ENCODE results near the gene KDM6B. TPM values are rescaled to one million over a fixed set of nuclear protein-coding genes. Genes with fewer than 3 reads are reported as not detected.
A peak's percentile ranks its signal among the peaks of the same experiment; 100 is the strongest.
"Not testable (repeated sequence)": the region's sequence is repeated elsewhere in the genome, so short reads cannot be mapped to it uniquely, and the experiment has no call there.

The KDM6B gene
- total and polyA plus RNA-seq, 5 donors from 2014 or later = 0.30 to 255 (median 0.53) TPM

DNA sequence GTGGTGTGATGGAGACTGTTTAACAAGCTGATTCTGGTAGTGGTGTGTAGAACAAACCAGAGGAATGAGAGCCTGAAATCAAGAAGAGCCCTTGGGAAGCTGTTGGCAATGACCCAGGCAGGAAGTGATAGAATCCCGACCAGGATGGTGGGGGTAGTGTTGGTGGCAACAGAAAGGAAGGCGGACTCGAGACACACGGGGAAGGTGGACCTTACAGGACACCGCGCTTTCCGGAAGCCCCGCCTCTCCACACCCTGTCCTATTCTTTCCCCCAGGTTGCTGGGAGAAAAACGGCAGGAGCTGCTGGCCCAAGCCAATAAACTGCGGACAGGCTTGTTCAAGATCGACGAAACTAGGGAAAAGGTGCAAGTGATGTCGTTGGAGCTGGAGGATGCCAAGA, 30.0 kb upstream of the KDM6B start:
- ATAC-seq (ENCODE audit: low read depth in 2 of 2) (no peak), DNase-seq (no peak)
- peaks cover 0 to 2% (median 0%) of the 10 kb centered on the region in 4 donors for H3K4me1 Mint-ChIP-seq
- Histone ChIP-seq H3K27me3 (ENCODE audit: control insufficient read depth, insufficient read depth, low read length) (peaks cover 3% of the 10 kb centered on the region), H3K36me3 (ENCODE audit: control insufficient read depth, insufficient read depth, low read length) (no peaks in the 10 kb centered on the region), H3K4me3 (ENCODE audit: low read depth, low read length) (no peak overlapping the region), H3K9me3 (ENCODE audit: control insufficient read depth in 2 of 2, low read length in 2 of 2) (no peaks in the 10 kb centered on the region), H3K27ac (ENCODE audit: insufficient read depth, low read length, poor library complexity, severe bottlenecking) (no peak overlapping the region), H3K4me1 (ENCODE audit: control insufficient read depth, insufficient read depth, low read length, poor library complexity, severe bottlenecking) (no peaks in the 10 kb centered on the region)
- H3K9me3 Mint-ChIP-seq = peaks cover 0 to 2% (median 0%) of the 10 kb centered on the region in 7 donors
- no peaks in the 10 kb centered on the region for H3K36me3 Mint-ChIP-seq
- no peak overlapping the region for H3K4me3 Mint-ChIP-seq
- peaks cover 5% of the 10 kb centered on the region for H3K27me3 Mint-ChIP-seq
- H3K27ac Mint-ChIP-seq = no peak overlapping the region

DNA sequence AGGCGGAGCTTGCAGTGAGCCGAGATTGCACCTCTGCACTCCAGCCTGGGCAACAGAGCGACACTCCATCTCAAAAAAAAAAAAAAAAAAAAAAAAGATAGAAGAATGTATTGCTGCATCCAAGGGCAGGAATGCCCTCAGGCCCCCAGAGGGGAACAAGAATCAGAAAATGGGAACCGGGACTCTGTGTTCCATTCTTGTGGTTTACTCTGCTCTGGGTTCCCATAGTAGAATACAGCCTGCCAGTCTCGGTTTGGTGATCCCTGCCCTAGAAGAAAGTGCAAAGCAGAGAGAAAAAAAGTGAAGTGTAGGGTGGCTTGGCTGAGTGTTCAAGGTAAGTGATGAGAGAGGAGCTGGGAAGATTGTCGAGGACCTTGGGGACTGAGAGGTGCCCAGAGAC, 27.4 kb upstream of the KDM6B start:
- ATAC-seq (ENCODE audit: low read depth in 2 of 2) = no peak
- H3K27ac Mint-ChIP-seq = no peak overlapping the region

DNA sequence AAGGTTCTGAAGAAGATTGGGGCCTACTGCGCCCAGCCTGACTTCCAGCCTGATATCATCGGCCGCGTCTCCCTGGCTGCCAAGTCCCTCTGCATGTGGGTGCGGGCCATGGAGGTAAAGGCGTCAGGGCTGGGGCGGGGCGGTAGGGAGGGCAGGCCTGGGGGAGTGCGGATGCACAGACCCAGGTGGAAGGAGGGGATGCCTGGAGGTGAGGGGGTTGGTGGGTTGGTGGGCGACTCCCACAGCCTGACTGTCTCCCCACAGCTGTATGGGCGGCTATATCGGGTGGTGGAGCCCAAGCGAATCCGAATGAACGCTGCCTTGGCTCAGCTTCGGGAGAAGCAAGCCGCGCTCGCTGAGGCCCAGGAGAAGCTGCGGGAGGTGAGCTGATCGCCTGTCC, 26.8 kb upstream of the KDM6B start:
- H3K4me3 Mint-ChIP-seq = no peak overlapping the region
- no peaks in the 10 kb centered on the region for H3K9me3 ChIP-seq (ENCODE audit: control insufficient read depth in 2 of 2, low read length in 2 of 2)
- no peak overlapping the region for H3K27ac ChIP-seq (ENCODE audit: insufficient read depth, low read length, poor library complexity, severe bottlenecking)
- ATAC-seq (ENCODE audit: low read depth in 2 of 2) (no peak), DNase-seq (no peak)
- H3K27me3 ChIP-seq (ENCODE audit: control insufficient read depth, insufficient read depth, low read length) = peaks cover 3% of the 10 kb centered on the region
- H3K9me3 Mint-ChIP-seq = no peaks in the 10 kb centered on the region
- H3K27me3 Mint-ChIP-seq = peaks cover 16% of the 10 kb centered on the region
- no peaks in the 10 kb centered on the region for H3K36me3 ChIP-seq (ENCODE audit: control insufficient read depth, insufficient read depth, low read length)
- no peaks in the 10 kb centered on the region for H3K4me1 ChIP-seq (ENCODE audit: control insufficient read depth, insufficient read depth, low read length, poor library complexity, severe bottlenecking)
- no peak overlapping the region for H3K27ac Mint-ChIP-seq
- H3K36me3 Mint-ChIP-seq = no peaks in the 10 kb centered on the region
- H3K4me3 ChIP-seq (ENCODE audit: low read depth, low read length) = no peak overlapping the region
- peaks cover 0 to 7% (median 2%) of the 10 kb centered on the region in 4 donors for H3K4me1 Mint-ChIP-seq

More for the DNA sequence above, 27.4 kb upstream of the KDM6B start:
- no peak for DNase-seq
- H3K4me3 Mint-ChIP-seq = no peak overlapping the region
- H3K4me3 ChIP-seq (ENCODE audit: low read depth, low read length) = no peak overlapping the region
- H3K36me3 ChIP-seq (ENCODE audit: control insufficient read depth, insufficient read depth, low read length) = no peaks in the 10 kb centered on the region
- H3K9me3 Mint-ChIP-seq = no peaks in the 10 kb centered on the region
- peaks cover 16% of the 10 kb centered on the region for H3K27me3 Mint-ChIP-seq
- H3K9me3 ChIP-seq (ENCODE audit: control insufficient read depth in 2 of 2, low read length in 2 of 2) = no peaks in the 10 kb centered on the region
- H3K27ac ChIP-seq (ENCODE audit: insufficient read depth, low read length, poor library complexity, severe bottlenecking) = no peak overlapping the region
- H3K27me3 ChIP-seq (ENCODE audit: control insufficient read depth, insufficient read depth, low read length) = peaks cover 3% of the 10 kb centered on the region
- no peaks in the 10 kb centered on the region for H3K4me1 ChIP-seq (ENCODE audit: control insufficient read depth, insufficient read depth, low read length, poor library complexity, severe bottlenecking)
- no peaks in the 10 kb centered on the region for H3K36me3 Mint-ChIP-seq
- H3K4me1 Mint-ChIP-seq = peaks cover 0 to 7% (median 2%) of the 10 kb centered on the region in 4 donors

DNA sequence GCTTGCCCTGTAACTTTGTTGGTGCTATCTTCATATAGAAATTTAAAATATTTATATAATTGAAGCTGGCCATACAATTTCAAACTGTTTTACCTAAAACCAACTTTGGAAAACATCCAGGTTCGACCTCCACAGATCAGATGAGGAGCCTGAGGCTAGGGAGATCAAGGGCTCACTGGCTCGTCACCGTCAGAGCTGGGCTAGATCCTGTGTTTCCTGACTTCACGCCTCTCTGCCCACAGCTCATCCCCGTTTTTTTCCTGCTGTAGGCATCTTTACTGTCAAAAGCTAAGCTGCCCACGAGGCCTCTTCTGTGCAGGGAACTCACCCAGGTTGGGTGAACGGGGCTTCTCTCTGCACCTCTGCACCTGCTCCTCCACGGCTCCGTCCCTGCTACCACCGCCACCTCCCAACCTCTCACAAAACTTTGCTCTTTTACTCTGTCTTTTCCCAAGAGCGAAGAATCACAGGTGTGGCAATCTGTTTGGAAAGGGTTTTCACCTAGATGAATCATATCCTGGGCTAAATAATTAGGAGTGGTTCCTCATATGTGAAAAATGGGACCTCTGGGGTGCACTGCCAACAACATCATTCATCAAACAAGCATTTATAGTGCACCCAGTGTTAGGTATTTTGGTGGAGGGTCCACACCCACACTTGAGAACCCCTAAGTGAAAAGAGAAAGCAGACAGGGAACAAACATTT, 24.8 kb upstream of the KDM6B start:
- DNase-seq (no peak), ATAC-seq (ENCODE audit: low read depth in 2 of 2) (no peak)
- Histone ChIP-seq H3K27me3 (ENCODE audit: control insufficient read depth, insufficient read depth, low read length) (peaks cover 3% of the 10 kb centered on the region), H3K27ac (ENCODE audit: insufficient read depth, low read length, poor library complexity, severe bottlenecking) (no peak overlapping the region), H3K9me3 (ENCODE audit: control insufficient read depth in 2 of 2, low read length in 2 of 2) (no peaks in the 10 kb centered on the region), H3K36me3 (ENCODE audit: control insufficient read depth, insufficient read depth, low read length) (no peaks in the 10 kb centered on the region), H3K4me3 (ENCODE audit: low read depth, low read length) (no peak overlapping the region), H3K4me1 (ENCODE audit: control insufficient read depth, insufficient read depth, low read length, poor library complexity, severe bottlenecking) (no peaks in the 10 kb centered on the region)
- Mint-ChIP-seq H3K27ac (peak overlapping the region in 1 of 3 donors; percentile 12), H3K27me3 (peaks cover 22% of the 10 kb centered on the region), H3K36me3 (no peaks in the 10 kb centered on the region), H3K4me3 (no peak overlapping the region), H3K4me1 (peaks cover 0 to 7% (median 2%) of the 10 kb centered on the region in 4 donors), H3K9me3 (no peaks in the 10 kb centered on the region)

DNA sequence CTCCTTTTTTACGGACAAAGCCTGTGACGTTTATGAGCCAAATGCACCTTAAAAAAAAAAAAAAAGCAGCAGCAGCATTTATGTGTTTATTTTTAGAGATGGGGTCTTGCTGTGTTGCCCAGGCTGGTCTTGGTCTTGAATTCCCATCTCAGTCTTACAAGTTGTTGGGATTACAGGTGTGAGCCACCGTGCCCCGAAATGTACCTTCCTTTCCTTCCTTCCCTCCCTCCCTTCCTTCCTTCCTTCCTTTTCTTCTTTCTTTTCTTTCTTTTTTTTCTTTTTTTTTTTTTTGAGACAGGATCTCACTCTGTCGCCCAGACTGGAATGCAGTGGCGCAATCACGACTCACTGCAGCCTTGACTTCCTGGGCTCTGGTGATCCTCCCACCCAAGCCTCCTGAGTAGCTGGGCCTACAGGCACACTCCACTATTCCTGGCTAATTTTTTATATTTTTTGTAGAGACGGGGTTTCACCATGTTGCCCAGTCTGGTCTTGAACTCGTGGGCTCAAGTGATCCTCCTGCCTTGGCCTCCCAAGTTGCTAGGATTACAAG, 24.1 kb upstream of the KDM6B start:
- not testable (repeated sequence) for H3K9me3 Mint-ChIP-seq; H3K4me1 Mint-ChIP-seq; H3K27me3 ChIP-seq (ENCODE audit: control insufficient read depth, insufficient read depth, low read length); DNase-seq; H3K9me3 ChIP-seq (ENCODE audit: control insufficient read depth in 2 of 2, low read length in 2 of 2); ATAC-seq (ENCODE audit: low read depth in 2 of 2); H3K27ac Mint-ChIP-seq; H3K36me3 Mint-ChIP-seq; H3K4me3 Mint-ChIP-seq; H3K4me3 ChIP-seq (ENCODE audit: low read depth, low read length); H3K36me3 ChIP-seq (ENCODE audit: control insufficient read depth, insufficient read depth, low read length); H3K4me1 ChIP-seq (ENCODE audit: control insufficient read depth, insufficient read depth, low read length, poor library complexity, severe bottlenecking); H3K27ac ChIP-seq (ENCODE audit: insufficient read depth, low read length, poor library complexity, severe bottlenecking)
- H3K27me3 Mint-ChIP-seq = peaks cover 26% of the 10 kb centered on the region

DNA sequence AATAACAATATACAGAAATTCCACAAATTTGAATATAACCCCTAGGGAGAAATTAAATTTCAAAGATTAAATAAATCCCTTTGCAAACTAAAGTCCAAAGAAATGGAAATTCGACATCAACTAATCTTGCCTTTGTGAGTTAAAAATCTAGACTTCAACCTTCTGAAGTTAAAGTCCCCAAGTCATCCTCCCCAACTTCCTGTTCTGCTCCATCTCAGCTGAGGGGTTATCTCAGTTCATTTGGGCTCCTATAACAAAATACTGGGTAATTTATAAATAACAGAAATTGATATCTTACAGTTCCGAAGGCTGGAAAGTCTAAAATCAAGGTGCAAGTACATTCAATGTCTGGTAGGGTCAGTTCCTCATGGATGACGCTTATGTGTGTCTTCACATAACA, 22.8 kb upstream of the KDM6B start:
- DNase-seq = no peak
- H3K9me3 ChIP-seq (ENCODE audit: control insufficient read depth in 2 of 2, low read length in 2 of 2) = no peaks in the 10 kb centered on the region
- no peaks in the 10 kb centered on the region for H3K4me1 ChIP-seq (ENCODE audit: control insufficient read depth, insufficient read depth, low read length, poor library complexity, severe bottlenecking)
- no peak overlapping the region for H3K27ac ChIP-seq (ENCODE audit: insufficient read depth, low read length, poor library complexity, severe bottlenecking)
- no peak for ATAC-seq (ENCODE audit: low read depth in 2 of 2)
- H3K27me3 ChIP-seq (ENCODE audit: control insufficient read depth, insufficient read depth, low read length) = peaks cover 3% of the 10 kb centered on the region
- no peak overlapping the region for H3K4me3 Mint-ChIP-seq
- H3K27ac Mint-ChIP-seq = no peak overlapping the region
- H3K27me3 Mint-ChIP-seq = peaks cover 28% of the 10 kb centered on the region
- no peak overlapping the region for H3K4me3 ChIP-seq (ENCODE audit: low read depth, low read length)
- H3K9me3 Mint-ChIP-seq = peaks cover 0 to 2% (median 0%) of the 10 kb centered on the region in 7 donors
- H3K4me1 Mint-ChIP-seq = peaks cover 0 to 5% (median 2%) of the 10 kb centered on the region in 4 donors
- H3K36me3 ChIP-seq (ENCODE audit: control insufficient read depth, insufficient read depth, low read length) = no peaks in the 10 kb centered on the region
- H3K36me3 Mint-ChIP-seq = no peaks in the 10 kb centered on the region

DNA sequence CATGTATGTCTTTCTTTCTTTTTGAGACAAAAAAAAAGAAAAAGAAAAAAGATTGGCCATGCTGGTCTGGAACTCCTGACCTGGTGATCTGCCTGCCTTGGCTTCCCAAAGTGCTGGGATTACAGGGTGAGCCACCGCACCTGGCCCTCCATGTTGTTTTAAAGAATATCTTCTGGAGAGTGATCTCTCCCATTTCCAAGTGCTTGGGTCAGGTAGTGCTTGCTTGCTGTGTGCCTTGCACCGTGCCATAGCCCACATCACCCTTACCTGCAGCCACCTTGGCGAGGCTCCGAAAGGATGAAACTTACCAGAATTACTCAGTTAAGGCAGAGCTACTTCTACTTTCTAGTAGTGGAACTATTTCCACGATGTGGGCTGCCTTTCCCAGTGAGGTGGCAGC, 19.0 kb upstream of the KDM6B start:
- Mint-ChIP-seq H3K36me3 (no peaks in the 10 kb centered on the region), H3K27me3 (peaks cover 29% of the 10 kb centered on the region), H3K4me1 (peaks cover 0 to 5% (median 2%) of the 10 kb centered on the region in 4 donors), H3K9me3 (peaks cover 0 to 2% (median 0%) of the 10 kb centered on the region in 7 donors), H3K4me3 (no peak overlapping the region), H3K27ac (no peak overlapping the region)
- DNase-seq = no peak
- H3K9me3 ChIP-seq (ENCODE audit: control insufficient read depth in 2 of 2, low read length in 2 of 2) = no peaks in the 10 kb centered on the region
- H3K27me3 ChIP-seq (ENCODE audit: control insufficient read depth, insufficient read depth, low read length) = no peaks in the 10 kb centered on the region
- no peaks in the 10 kb centered on the region for H3K4me1 ChIP-seq (ENCODE audit: control insufficient read depth, insufficient read depth, low read length, poor library complexity, severe bottlenecking)
- ATAC-seq (ENCODE audit: low read depth in 2 of 2) = no peak
- no peak overlapping the region for H3K27ac ChIP-seq (ENCODE audit: insufficient read depth, low read length, poor library complexity, severe bottlenecking)
- H3K4me3 ChIP-seq (ENCODE audit: low read depth, low read length) = no peak overlapping the region
- no peaks in the 10 kb centered on the region for H3K36me3 ChIP-seq (ENCODE audit: control insufficient read depth, insufficient read depth, low read length)

Measured in CD4-positive, CD25-positive, alpha-beta regulatory T cell (primary cell).